OCI-LY3 (cell line): Measurements from ENCODE around the gene TRRAP.

Experiments used
- CTCF ChIP-seq: fragments of 200-600, 300-600 bp; sonication (generic); IDR thresholded peaks from 2 replicates; pipeline ENCODE4 v1.5.1; 2014; ENCODE audit warnings: antibody characterized with exemption, low read length, low read depth
- EZH2phosphoT487 ChIP-seq: fragments of 200-600 bp; shearing (Covaris generic); IDR thresholded peaks from 2 replicates; pipeline ENCODE4 v1.6.1; 2018; ENCODE audit warnings: antibody characterized with exemption, mixed run types, low read depth

- TF ChIP-seq CTCF, result no peak
- no peak for TF ChIP-seq EZH2phosphoT487
Measured at GRCh38 chr7:99003419-99003818, 125.1 kb downstream of the TRRAP start.
